WTC11 (cell line): ENCODE measurements around the gene CD93. TPM values are rescaled to one million over a fixed set of nuclear protein-coding genes. Genes with fewer than 3 reads are reported as not detected.

ENCODE experiments used
- ATAC-seq: fragments of 200-7000 bp; cut with Tn5 transposase; 2 replicates; pipeline ENCODE4 v1.10.0; 2021; ENCODE audit warnings: mild to moderate bottlenecking, moderate library complexity
- CTCF ChIA-PET: fragments of 300-600 bp; sonication (Branson Sonifier 250); formaldehyde crosslinking; loops from one replicate; lab custom pipeline; 2021; ENCODE audit warnings: antibody characterized with exemption; lab: Charles Lee
- POLR2A ChIA-PET: fragments of 350-600 bp; sonication (Branson Sonifier 250); formaldehyde crosslinking; loops from one replicate; lab custom pipeline; 2021; ENCODE audit warnings: antibody characterized with exemption; lab: Charles Lee
- DNase-seq: peaks from one replicate; pipeline ENCODE4 v3.0.0; 2021; ENCODE audit warnings: low spot score
- H3K27ac Mint-ChIP-seq: 2 replicates; pipeline ENCODE4 v1.8.0; 2021; ENCODE audit warnings: mixed read lengths
- H3K27me3 Mint-ChIP-seq: 2 replicates; pipeline ENCODE4 v1.8.0; 2021; ENCODE audit warnings: low read depth, mild to moderate bottlenecking, moderate library complexity, mixed read lengths
- H3K36me3 Mint-ChIP-seq: 2 replicates; pipeline ENCODE4 v1.8.0; 2021; ENCODE audit warnings: mixed read lengths
- H3K4me1 Mint-ChIP-seq: 2 replicates; pipeline ENCODE4 v1.8.0; 2022; ENCODE audit warnings: mixed read lengths
- H3K4me3 Mint-ChIP-seq: 2 replicates; pipeline ENCODE4 v1.8.0; 2021; ENCODE audit warnings: mild to moderate bottlenecking, moderate library complexity, mixed read lengths
- H3K9me3 Mint-ChIP-seq: 2 replicates; pipeline ENCODE4 v1.8.0; 2021; ENCODE audit warnings: mixed read lengths
- ATF2 ChIP-seq: sonication (generic); formaldehyde crosslinking; IDR thresholded peaks from 2 replicates; pipeline ENCODE4 v1.8.1; 2022; ENCODE audit warnings: low read depth, missing genetic modification reagents, borderline replicate concordance
- EMX1 ChIP-seq: fragments of 250-450 bp; sonication (Bioruptor Pico); IDR thresholded peaks from 2 replicates; pipeline ENCODE4 v1.8.0; 2021; ENCODE audit warnings: mild to moderate bottlenecking
- GRHL2 ChIP-seq: fragments of 250-450 bp; sonication (Bioruptor Pico); IDR thresholded peaks from 2 replicates; pipeline ENCODE4 v1.8.0; 2022; ENCODE audit warnings: mild to moderate bottlenecking, moderate library complexity; ENCODE audit not compliant: insufficient replicate concordance, severe bottlenecking
- JUN ChIP-seq: sonication (generic); formaldehyde crosslinking; IDR thresholded peaks from 2 replicates; pipeline ENCODE4 v1.8.0; 2023; ENCODE audit warnings: mild to moderate bottlenecking, missing genetic modification reagents
- KAT7 ChIP-seq: sonication (generic); formaldehyde crosslinking; IDR thresholded peaks from 2 replicates; pipeline ENCODE4 v1.8.1; 2023; ENCODE audit warnings: missing genetic modification reagents, mild to moderate bottlenecking, borderline replicate concordance
- MXD4 ChIP-seq: fragments of 250-450 bp; sonication (Bioruptor Pico); IDR thresholded peaks from 2 replicates; pipeline ENCODE4 v1.8.0; 2021; ENCODE audit warnings: mild to moderate bottlenecking, moderate library complexity, borderline replicate concordance
- NR1H2 ChIP-seq: sonication (generic); formaldehyde crosslinking; IDR thresholded peaks from 2 replicates; pipeline ENCODE4 v1.9.0; 2021; ENCODE audit warnings: mild to moderate bottlenecking, moderate library complexity, missing genetic modification reagents
- NR3C1 ChIP-seq: sonication (generic); formaldehyde crosslinking; conservative IDR thresholded peaks from 2 replicates; pipeline ENCODE4 v1.8.1; 2023; ENCODE audit warnings: low read depth, mild to moderate bottlenecking, missing genetic modification reagents
- PRRX2 ChIP-seq: fragments of 250-450 bp; sonication (Bioruptor Pico); IDR thresholded peaks from 2 replicates; pipeline ENCODE4 v1.8.0; 2021; ENCODE audit warnings: mild to moderate bottlenecking
- RELA ChIP-seq: sonication (generic); formaldehyde crosslinking; IDR thresholded peaks from 2 replicates; pipeline ENCODE4 v1.8.1; 2022; ENCODE audit warnings: missing genetic modification reagents, mild to moderate bottlenecking, borderline replicate concordance
- SP1 ChIP-seq: sonication (generic); formaldehyde crosslinking; conservative IDR thresholded peaks from 2 replicates; pipeline ENCODE4 v1.8.1; 2022; ENCODE audit warnings: missing genetic modification reagents
- ZBTB43 ChIP-seq: sonication (generic); formaldehyde crosslinking; IDR thresholded peaks from 2 replicates; pipeline ENCODE4 v1.8.1; 2023; ENCODE audit warnings: mild to moderate bottlenecking, missing genetic modification reagents
- ZMAT4 ChIP-seq: fragments of 250-450 bp; sonication (Bioruptor Pico); IDR thresholded peaks from 2 replicates; pipeline ENCODE4 v1.9.0; 2021; ENCODE audit warnings: mild to moderate bottlenecking
- ZNF232 ChIP-seq: sonication (generic); formaldehyde crosslinking; IDR thresholded peaks from 2 replicates; pipeline ENCODE4 v1.8.0; 2022; ENCODE audit warnings: mild to moderate bottlenecking, missing genetic modification reagents
- ZNF281 ChIP-seq: sonication (generic); formaldehyde crosslinking; IDR thresholded peaks from 2 replicates; pipeline ENCODE4 v1.8.0; 2023; ENCODE audit warnings: mild to moderate bottlenecking, missing genetic modification reagents
- ZNF317 ChIP-seq: sonication (generic); formaldehyde crosslinking; IDR thresholded peaks from 2 replicates; pipeline ENCODE4 v1.8.1; 2023; ENCODE audit warnings: low read depth, mild to moderate bottlenecking, moderate library complexity, missing genetic modification reagents, borderline replicate concordance
- ZNF425 ChIP-seq: fragments of 250-450 bp; sonication (Bioruptor Pico); conservative IDR thresholded peaks from 2 replicates; pipeline ENCODE4 v1.9.0; 2021; ENCODE audit warnings: mild to moderate bottlenecking
- total RNA-seq: library from RNA; stranded (reverse); gene quantifications from 3 replicates; pipeline ENCODE4 v1.2.3, GENCODE V29; 2021

The CD93 gene
- total RNA-seq, 1 experiment from 2014 or later: 0.09 TPM

- TF ChIP-seq ZNF281 (CRISPR knock-in tag) (no peak), EMX1 (no peak), MXD4 (CRISPR knock-in tag) (no peak), ZNF317 (no peak)
These were observed 43.9 kb upstream of the CD93 start (continued) for GRCh38 chr20:23129891-23130621.

GRCh38 chr20:23129266-23129665 lies 43.1 kb upstream of the CD93 start:
- TF ChIP-seq ZNF425 (CRISPR knock-in tag): no peak
- TF ChIP-seq KAT7 (CRISPR knock-in tag): no peak
- TF ChIP-seq GRHL2 (CRISPR knock-in tag): no peak
- no peak for TF ChIP-seq RELA (CRISPR knock-in tag)
- no peak for TF ChIP-seq ZNF232 (CRISPR knock-in tag)
- TF ChIP-seq ZBTB43 (CRISPR knock-in tag): no peak
- TF ChIP-seq NR3C1: no peak
- no peak for TF ChIP-seq MXD4 (CRISPR knock-in tag)
- no peak for TF ChIP-seq JUN
- TF ChIP-seq ZMAT4 (CRISPR knock-in tag): no peak
- TF ChIP-seq PRRX2 (CRISPR knock-in tag): no peak
- no peak for TF ChIP-seq NR1H2 (CRISPR knock-in tag)
- TF ChIP-seq ATF2 (CRISPR knock-in tag): no peak
- no peak for TF ChIP-seq SP1 (CRISPR knock-in tag)
- Mint-ChIP-seq H3K27ac (no peak overlapping the region), H3K9me3 (peaks cover 4% of the 10 kb centered on the region; the same call in 1 of the 2 replicates), H3K4me3 (no peak overlapping the region), H3K36me3 (no peaks in the 10 kb centered on the region), H3K27me3 (no peaks in the 10 kb centered on the region), H3K4me1 (peaks cover 12% of the 10 kb centered on the region)
- CTCF ChIA-PET: no interaction called here
- DNase-seq (no peak), ATAC-seq (no peak)
- POLR2A ChIA-PET: no interaction called here
